Measurements from ENCODE around the gene SEMA3C. TPM values are rescaled to one million over a fixed set of nuclear protein-coding genes. Genes with fewer than 3 reads are reported as not detected.

Gene SEMA3C
- total RNA-seq, 1 donor from 2014 or later, result 148 TPM

GRCh38 chr7:80775482-80775881 is 143.4 kb downstream of the SEMA3C start:
- Histone ChIP-seq H3K9ac (ENCODE audit: low read length) (no peak overlapping the region), H3K79me2 (ENCODE audit: insufficient read depth, low read length) (no peaks in the 10 kb centered on the region), H3K27me3 (ENCODE audit: insufficient read depth, low read length) (no peaks in the 10 kb centered on the region), H2AFZ (ENCODE audit: low read depth, low read length) (no peak overlapping the region), H3K4me3 (ENCODE audit: insufficient read depth, low read depth, low read length) (no peak overlapping the region), H4K20me1 (ENCODE audit: insufficient read depth, low read length) (no peaks in the 10 kb centered on the region), H3K27ac (ENCODE audit: low read depth, low read length) (no peak overlapping the region), H3K4me2 (ENCODE audit: low read length) (no peak overlapping the region), H3K9me3 (ENCODE audit: insufficient read depth, low read depth, low read length) (no peaks in the 10 kb centered on the region), H3K4me1 (ENCODE audit: insufficient read depth, low read length) (peaks cover 6% of the 10 kb centered on the region), H3K36me3 (ENCODE audit: insufficient read depth, low read length) (peaks cover 3% of the 10 kb centered on the region)
- FAIRE-seq (no peak), DNase-seq (ENCODE audit: low read depth) (no peak)
- Mint-ChIP-seq H3K27me3 (ENCODE audit: low read depth, unreplicated experiment) (no peaks in the 10 kb centered on the region), H3K4me3 (ENCODE audit: unreplicated experiment) (no peak overlapping the region), H3K27ac (ENCODE audit: unreplicated experiment) (no peak overlapping the region), H3K9me3 (ENCODE audit: unreplicated experiment) (no peaks in the 10 kb centered on the region), H3K36me3 (ENCODE audit: low read depth, unreplicated experiment) (peaks cover 7% of the 10 kb centered on the region), H3K4me1 (ENCODE audit: low read depth, unreplicated experiment) (peaks cover 10% of the 10 kb centered on the region)
- no peak for TF ChIP-seq EZH2 (IDR thresholded peaks at IDR 0.05; ENCODE audit: insufficient read depth, low read length)
- no peak for TF ChIP-seq CTCF (IDR thresholded peaks at IDR 0.05; ENCODE audit: insufficient read depth, low read depth, low read length)

GRCh38 chr7:80774843-80775242 is 144.0 kb downstream of the SEMA3C start:
- H3K27me3 ChIP-seq (ENCODE audit: insufficient read depth, low read length), result no peaks in the 10 kb centered on the region
- no peak overlapping the region for H3K4me3 ChIP-seq (ENCODE audit: insufficient read depth, low read depth, low read length)
- TF ChIP-seq EZH2 (IDR thresholded peaks at IDR 0.05; ENCODE audit: insufficient read depth, low read length), result no peak
- no peak for TF ChIP-seq CTCF (IDR thresholded peaks at IDR 0.05; ENCODE audit: insufficient read depth, low read depth, low read length)
- Mint-ChIP-seq H3K9me3 (ENCODE audit: unreplicated experiment) (no peaks in the 10 kb centered on the region), H3K4me3 (ENCODE audit: unreplicated experiment) (no peak overlapping the region), H3K36me3 (ENCODE audit: low read depth, unreplicated experiment) (peaks cover 12% of the 10 kb centered on the region), H3K27me3 (ENCODE audit: low read depth, unreplicated experiment) (no peaks in the 10 kb centered on the region), H3K27ac (ENCODE audit: unreplicated experiment) (no peak overlapping the region), H3K4me1 (ENCODE audit: low read depth, unreplicated experiment) (peaks cover 13% of the 10 kb centered on the region)
- peaks cover 3% of the 10 kb centered on the region for H3K36me3 ChIP-seq (ENCODE audit: insufficient read depth, low read length)
- H3K9ac ChIP-seq (ENCODE audit: low read length), result no peak overlapping the region
- FAIRE-seq, result no peak
- H3K4me2 ChIP-seq (ENCODE audit: low read length), result no peak overlapping the region
- DNase-seq (ENCODE audit: low read depth), result no peak
- peaks cover 6% of the 10 kb centered on the region for H3K4me1 ChIP-seq (ENCODE audit: insufficient read depth, low read length)
- H3K79me2 ChIP-seq (ENCODE audit: insufficient read depth, low read length), result no peaks in the 10 kb centered on the region
- no peak overlapping the region for H2AFZ ChIP-seq (ENCODE audit: low read depth, low read length)
- H3K27ac ChIP-seq (ENCODE audit: low read depth, low read length), result no peak overlapping the region
- H4K20me1 ChIP-seq (ENCODE audit: insufficient read depth, low read length), result no peaks in the 10 kb centered on the region
- H3K9me3 ChIP-seq (ENCODE audit: insufficient read depth, low read depth, low read length), result no peaks in the 10 kb centered on the region

- no peaks in the 10 kb centered on the region for H3K9me3 Mint-ChIP-seq (ENCODE audit: unreplicated experiment)
- H2AFZ ChIP-seq (ENCODE audit: low read depth, low read length), result no peak overlapping the region
- no peak overlapping the region for H3K27ac ChIP-seq (ENCODE audit: low read depth, low read length)
- TF ChIP-seq EZH2 (IDR thresholded peaks at IDR 0.05; ENCODE audit: insufficient read depth, low read length) (no peak), CTCF (IDR thresholded peaks at IDR 0.05; ENCODE audit: insufficient read depth, low read depth, low read length) (no peak)
- H3K4me1 Mint-ChIP-seq (ENCODE audit: low read depth, unreplicated experiment), result peaks cover 12% of the 10 kb centered on the region
- H3K27me3 Mint-ChIP-seq (ENCODE audit: low read depth, unreplicated experiment), result no peaks in the 10 kb centered on the region
- no peaks in the 10 kb centered on the region for H3K9me3 ChIP-seq (ENCODE audit: insufficient read depth, low read depth, low read length)
- peaks cover 3% of the 10 kb centered on the region for H3K36me3 ChIP-seq (ENCODE audit: insufficient read depth, low read length)
- DNase-seq (ENCODE audit: low read depth), result no peak
- no peaks in the 10 kb centered on the region for H3K79me2 ChIP-seq (ENCODE audit: insufficient read depth, low read length)
- peaks cover 11% of the 10 kb centered on the region for H3K36me3 Mint-ChIP-seq (ENCODE audit: low read depth, unreplicated experiment)
- no peak overlapping the region for H3K4me2 ChIP-seq (ENCODE audit: low read length)
- no peaks in the 10 kb centered on the region for H3K27me3 ChIP-seq (ENCODE audit: insufficient read depth, low read length)
- H3K4me1 ChIP-seq (ENCODE audit: insufficient read depth, low read length), result peaks cover 6% of the 10 kb centered on the region
- no peaks in the 10 kb centered on the region for H4K20me1 ChIP-seq (ENCODE audit: insufficient read depth, low read length)
- no peak overlapping the region for H3K4me3 Mint-ChIP-seq (ENCODE audit: unreplicated experiment)
- H3K4me3 ChIP-seq (ENCODE audit: insufficient read depth, low read depth, low read length), result no peak overlapping the region
- no peak overlapping the region for H3K27ac Mint-ChIP-seq (ENCODE audit: unreplicated experiment)
- FAIRE-seq, result no peak
- H3K9ac ChIP-seq (ENCODE audit: low read length), result no peak overlapping the region
Measured at GRCh38 chr7:80773787-80774508, 144.9 kb downstream of the SEMA3C start.
